Skeletal muscle tissue (tissue), 4 donors: ENCODE data around the gene LORICRIN. TPM values are rescaled to one million over a fixed set of nuclear protein-coding genes. Genes with fewer than 3 reads are reported as not detected.
"Not testable (repeated sequence)": the region's sequence is repeated elsewhere in the genome, so short reads cannot be mapped to it uniquely, and the experiment has no call there.

Experiments
- H3K27ac ChIP-seq: one replicate; pipeline ENCODE4 v1.7.0; 2013; ENCODE audit warnings: mild to moderate bottlenecking, low read depth, low read length, inconsistent platforms
- H3K27me3 ChIP-seq, 3 donors: one replicate each; pipeline ENCODE4 v1.7.0; 2013; ENCODE audit warnings: low read length in 3 of 3; ENCODE audit not compliant: control insufficient read depth in 3 of 3, insufficient read depth in 3 of 3
- H3K36me3 ChIP-seq, 3 donors: one replicate each; pipeline ENCODE4 v1.7.0; 2013; ENCODE audit warnings: low read length in 3 of 3; ENCODE audit not compliant: control insufficient read depth in 3 of 3, insufficient read depth in 3 of 3
- H3K4me1 ChIP-seq, 3 donors: one replicate each; pipeline ENCODE4 v1.7.0; 2013; ENCODE audit warnings: low read length in 3 of 3, mild to moderate bottlenecking in 3 of 3; ENCODE audit not compliant: control insufficient read depth in 3 of 3, insufficient read depth in 3 of 3
- H3K4me3 ChIP-seq, 3 donors: one replicate each; pipeline ENCODE4 v1.7.0; 2013; ENCODE audit warnings: low read length in 3 of 3
- H3K9ac ChIP-seq, 3 donors: one replicate each; pipeline ENCODE4 v1.7.0; 2013; ENCODE audit warnings: low read length in 3 of 3, mild to moderate bottlenecking in 3 of 3, moderate library complexity in 2 of 3, low read depth in 1 of 3
- H3K9me3 ChIP-seq, 3 donors: one replicate each; pipeline ENCODE4 v1.7.0; 2013; ENCODE audit warnings: low read length in 3 of 3; ENCODE audit not compliant: control insufficient read depth in 3 of 3
- total RNA-seq: library from RNA; depleted of rRNA; stranded (reverse); fragments of >200 nt; gene quantifications from one replicate; pipeline ENCODE4 v1.2.3, GENCODE V29; 2014
- donor health status: Osteomylitis.

Gene LORICRIN
- total RNA-seq, 1 donor from 2014 or later: not detected

DNA sequence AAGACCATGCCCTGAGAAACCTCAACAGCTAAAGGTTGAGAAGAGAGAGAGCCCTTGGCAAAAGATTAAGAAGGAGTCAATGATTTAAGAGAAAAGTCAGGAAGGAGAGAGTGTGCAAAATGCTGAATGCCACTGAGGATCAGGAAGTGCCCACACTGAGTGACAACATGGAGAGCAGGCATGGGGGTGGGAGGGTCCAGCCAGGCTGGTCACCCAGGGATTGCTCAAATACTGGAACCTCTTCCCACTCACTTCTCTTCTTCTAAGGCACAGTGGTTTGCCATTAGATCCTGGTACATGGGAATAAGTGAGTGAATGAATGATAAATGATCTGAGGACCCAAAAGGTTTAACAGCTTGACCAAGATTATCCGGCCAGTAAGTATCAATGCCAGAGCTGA is 31.0 kb upstream of the LORICRIN start:
- Histone ChIP-seq H3K9ac (no peak overlapping the region), H3K4me1 (no peaks in the 10 kb centered on the region), H3K9me3 (no peaks in the 10 kb centered on the region), H3K4me3 (no peak overlapping the region), H3K27me3 (peaks cover 8 to 14% (median 10%) of the 10 kb centered on the region in 3 donors), H3K27ac (no peak overlapping the region), H3K36me3 (no peaks in the 10 kb centered on the region)

DNA sequence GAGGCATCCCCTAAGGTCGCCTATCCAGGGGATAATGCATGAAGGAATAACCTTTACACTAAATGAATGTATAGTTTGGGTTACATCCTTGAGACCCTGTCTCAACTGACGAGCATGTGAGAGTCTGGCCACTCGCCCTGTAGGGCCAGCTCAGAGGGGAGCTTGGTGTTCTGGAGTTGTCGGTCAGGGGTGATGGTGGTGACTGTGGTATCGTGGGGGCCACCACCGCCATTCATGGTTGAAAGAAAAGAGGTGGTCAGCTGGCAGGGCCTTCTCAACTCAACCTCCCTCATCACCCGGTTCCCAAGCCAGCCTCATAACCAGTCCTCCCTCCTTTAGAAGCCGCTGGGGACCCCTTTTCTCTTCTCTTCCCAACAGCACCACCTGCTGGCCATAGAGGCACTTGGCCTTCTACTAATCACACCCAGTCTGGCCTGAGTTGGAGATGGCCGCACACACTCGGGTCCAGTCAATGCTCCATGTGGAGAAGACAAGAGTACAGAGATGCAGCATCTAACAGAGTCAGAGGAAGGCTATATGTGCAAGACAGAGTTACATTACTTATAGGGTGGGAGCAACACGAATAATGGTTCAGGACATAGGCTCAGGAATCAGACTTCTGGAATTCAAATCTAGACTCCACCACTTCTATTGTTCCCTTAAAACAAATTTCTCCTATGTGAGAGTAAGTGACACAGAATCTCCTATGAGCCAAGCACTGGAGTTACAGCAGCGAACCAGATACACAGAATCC is 30.2 kb upstream of the LORICRIN start:
- H3K4me3 ChIP-seq, H3K36me3 ChIP-seq, H3K9me3 ChIP-seq, H3K4me1 ChIP-seq, H3K27ac ChIP-seq, H3K9ac ChIP-seq: not testable (repeated sequence)
- peaks cover 8 to 14% (median 10%) of the 10 kb centered on the region in 3 donors for H3K27me3 ChIP-seq

DNA sequence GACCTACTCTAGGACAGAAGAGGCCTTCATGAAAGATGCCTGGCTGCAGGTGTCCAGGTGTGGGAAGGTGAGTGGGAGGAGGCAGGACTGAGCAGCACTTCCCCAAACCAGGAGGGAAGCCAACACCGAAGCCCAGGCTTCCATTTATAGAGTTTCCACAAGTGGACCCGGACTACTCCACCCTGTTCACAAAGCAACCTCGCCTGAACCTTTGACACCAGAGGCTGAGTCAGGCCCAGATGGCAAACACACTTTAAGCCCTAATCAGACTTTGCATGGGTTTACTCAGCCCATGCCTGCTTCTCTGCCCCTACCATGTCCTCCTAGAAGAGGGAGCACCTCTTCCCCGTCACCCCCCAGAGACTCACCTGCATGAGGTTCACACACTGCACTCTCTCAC is 28.1 kb upstream of the LORICRIN start:
- Histone ChIP-seq H3K4me1 (no peaks in the 10 kb centered on the region), H3K9me3 (no peaks in the 10 kb centered on the region), H3K9ac (no peak overlapping the region), H3K27me3 (peaks cover 0 to 8% (median 7%) of the 10 kb centered on the region in 3 donors), H3K27ac (no peak overlapping the region), H3K36me3 (no peaks in the 10 kb centered on the region), H3K4me3 (no peak overlapping the region)

DNA sequence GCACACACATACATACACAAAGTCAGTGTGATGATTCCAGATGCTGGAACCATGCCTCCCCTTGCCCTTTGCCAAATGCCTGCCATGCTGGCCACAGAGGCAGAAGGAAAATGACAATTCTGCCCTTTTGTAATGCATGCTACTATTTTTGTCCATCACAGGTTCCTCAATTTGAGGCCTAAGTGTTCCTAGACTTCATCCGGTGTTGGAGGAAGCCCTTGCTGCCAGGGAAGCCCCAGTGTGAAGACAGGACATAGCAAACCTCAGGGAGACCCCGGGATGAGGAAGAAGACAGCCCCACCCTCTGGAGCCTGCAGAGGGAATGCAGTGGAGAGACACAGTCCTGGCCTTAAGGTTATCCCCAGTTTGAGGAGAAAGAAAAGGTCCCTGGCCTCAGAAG is 27.7 kb upstream of the LORICRIN start:
- Histone ChIP-seq H3K27ac (no peak overlapping the region), H3K36me3 (no peaks in the 10 kb centered on the region), H3K9ac (no peak overlapping the region), H3K4me3 (no peak overlapping the region), H3K9me3 (no peaks in the 10 kb centered on the region), H3K4me1 (no peaks in the 10 kb centered on the region), H3K27me3 (peaks cover 0 to 8% (median 7%) of the 10 kb centered on the region in 3 donors)

DNA sequence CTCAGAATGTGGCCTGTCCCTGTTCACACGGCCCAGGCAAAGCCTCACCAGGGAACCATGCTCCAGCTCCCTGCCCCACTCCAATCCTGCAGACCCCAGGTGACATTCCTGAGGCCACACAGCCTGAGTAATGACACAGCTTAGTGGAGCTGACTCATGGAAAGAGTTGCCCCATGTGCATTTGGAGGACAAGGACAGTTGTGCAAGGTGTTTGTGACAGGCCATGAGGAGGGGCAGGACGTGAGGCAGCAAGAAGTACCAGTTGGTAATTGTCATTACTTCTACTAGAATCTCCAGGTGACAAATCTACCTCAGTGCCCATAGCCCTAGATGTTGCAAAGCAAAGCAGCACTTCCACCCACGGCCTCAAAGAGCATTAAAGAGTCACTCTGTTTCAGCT is 26.9 kb upstream of the LORICRIN start:
- peaks cover 0 to 8% (median 7%) of the 10 kb centered on the region in 3 donors for H3K27me3 ChIP-seq
- no peak overlapping the region for H3K27ac ChIP-seq
- H3K4me1 ChIP-seq: no peaks in the 10 kb centered on the region
- no peak overlapping the region for H3K4me3 ChIP-seq
- no peak overlapping the region for H3K9ac ChIP-seq
- no peaks in the 10 kb centered on the region for H3K9me3 ChIP-seq
- no peaks in the 10 kb centered on the region for H3K36me3 ChIP-seq

DNA sequence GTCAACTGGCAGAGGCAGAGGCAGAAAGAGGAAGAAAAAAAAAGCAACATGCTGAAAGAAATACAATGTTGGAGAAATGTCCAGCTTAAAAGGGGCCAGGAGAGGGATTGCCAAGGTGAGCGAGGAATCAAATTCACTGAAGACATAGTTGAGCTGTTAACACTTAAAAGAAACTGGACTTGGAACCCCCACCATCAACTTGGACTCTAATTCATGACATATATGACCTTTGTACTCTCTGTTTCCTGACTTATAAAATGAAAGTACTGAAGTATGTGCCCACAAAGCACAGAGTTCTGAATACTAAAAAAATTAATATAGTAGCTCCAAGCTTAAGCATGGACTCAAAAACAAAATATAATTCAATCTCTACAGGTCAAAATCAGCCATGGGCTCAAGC is 26.0 kb upstream of the LORICRIN start:
- Histone ChIP-seq H3K4me1 (no peaks in the 10 kb centered on the region), H3K27ac (no peak overlapping the region), H3K4me3 (no peak overlapping the region), H3K9me3 (no peaks in the 10 kb centered on the region), H3K27me3 (peaks cover 0 to 7% (median 2%) of the 10 kb centered on the region in 3 donors), H3K36me3 (no peaks in the 10 kb centered on the region), H3K9ac (no peak overlapping the region)

DNA sequence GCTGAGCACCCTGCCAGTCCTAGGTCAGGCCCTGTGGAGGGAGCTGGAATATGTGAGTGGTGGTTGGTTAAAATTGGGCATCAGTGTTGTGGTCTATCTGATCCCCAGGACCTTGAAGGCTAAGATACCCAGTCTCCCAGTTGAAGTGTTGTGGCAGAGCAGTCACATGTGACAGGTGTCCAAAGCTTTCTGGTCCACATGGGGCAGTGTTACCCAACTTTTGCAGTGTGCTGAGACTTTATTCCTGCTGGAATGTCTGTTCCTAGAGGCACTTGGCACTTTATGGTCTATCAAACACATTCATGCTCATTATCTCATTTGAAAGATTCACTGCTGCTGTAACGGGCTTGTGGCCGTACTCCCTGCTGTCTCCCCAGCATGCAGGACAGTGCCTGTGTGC is 21.0 kb upstream of the LORICRIN start:
- no peak overlapping the region for H3K4me3 ChIP-seq
- H3K27ac ChIP-seq: no peak overlapping the region
- H3K36me3 ChIP-seq: no peaks in the 10 kb centered on the region
- H3K4me1 ChIP-seq: no peaks in the 10 kb centered on the region
- H3K27me3 ChIP-seq: peaks cover 0 to 2% (median 0%) of the 10 kb centered on the region in 3 donors
- H3K9ac ChIP-seq: no peak overlapping the region
- H3K9me3 ChIP-seq: no peaks in the 10 kb centered on the region

DNA sequence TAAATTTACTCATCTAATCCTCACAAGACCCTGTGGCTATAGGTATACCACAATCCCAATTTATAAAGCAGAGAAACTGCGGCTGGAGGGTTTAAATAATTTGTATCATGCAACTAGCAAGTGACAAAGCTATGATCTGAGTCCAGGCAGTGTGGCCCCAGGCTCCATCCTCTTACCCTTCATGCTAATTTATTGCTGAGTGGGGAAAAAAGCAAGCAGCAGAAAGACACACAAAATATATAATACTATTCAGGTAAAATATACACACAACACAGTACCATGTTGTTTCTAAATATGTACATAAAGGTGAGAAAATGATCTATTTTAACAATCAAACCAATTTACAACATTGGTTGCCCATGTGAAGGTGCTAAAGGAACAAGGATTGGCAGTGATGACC is 17.3 kb upstream of the LORICRIN start:
- H3K4me1 ChIP-seq: no peaks in the 10 kb centered on the region
- H3K9me3 ChIP-seq: no peaks in the 10 kb centered on the region
- H3K27me3 ChIP-seq: peaks cover 2 to 7% (median 2%) of the 10 kb centered on the region in 3 donors
- no peak overlapping the region for H3K27ac ChIP-seq
- H3K9ac ChIP-seq: no peak overlapping the region
- no peak overlapping the region for H3K4me3 ChIP-seq
- H3K36me3 ChIP-seq: no peaks in the 10 kb centered on the region

DNA sequence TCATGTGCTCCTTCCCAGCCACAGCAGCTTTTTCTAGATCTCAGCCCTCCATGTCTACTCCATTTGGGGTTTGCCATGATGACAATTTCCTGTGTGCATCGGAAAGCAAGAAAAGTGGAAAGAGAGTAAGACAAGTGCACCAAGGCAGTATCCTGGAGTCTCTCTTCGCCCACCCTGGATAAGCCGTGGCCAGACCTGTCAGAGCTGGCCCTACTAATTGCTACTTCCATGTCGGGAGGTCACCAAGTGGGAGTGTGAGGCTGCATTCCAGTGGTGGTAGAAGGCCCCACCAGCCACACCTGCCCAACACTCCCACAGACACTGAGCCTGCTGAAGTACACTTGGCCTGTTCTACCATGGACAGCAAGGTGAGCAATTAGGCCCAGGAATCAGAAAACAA is 14.0 kb upstream of the LORICRIN start:
- no peaks in the 10 kb centered on the region for H3K36me3 ChIP-seq
- H3K27ac ChIP-seq: no peak overlapping the region
- H3K27me3 ChIP-seq: peaks cover 2 to 16% (median 3%) of the 10 kb centered on the region in 3 donors
- no peak overlapping the region for H3K9ac ChIP-seq
- peaks cover 0 to 3% (median 0%) of the 10 kb centered on the region in 3 donors for H3K4me1 ChIP-seq
- H3K4me3 ChIP-seq: no peak overlapping the region
- H3K9me3 ChIP-seq: no peaks in the 10 kb centered on the region

DNA sequence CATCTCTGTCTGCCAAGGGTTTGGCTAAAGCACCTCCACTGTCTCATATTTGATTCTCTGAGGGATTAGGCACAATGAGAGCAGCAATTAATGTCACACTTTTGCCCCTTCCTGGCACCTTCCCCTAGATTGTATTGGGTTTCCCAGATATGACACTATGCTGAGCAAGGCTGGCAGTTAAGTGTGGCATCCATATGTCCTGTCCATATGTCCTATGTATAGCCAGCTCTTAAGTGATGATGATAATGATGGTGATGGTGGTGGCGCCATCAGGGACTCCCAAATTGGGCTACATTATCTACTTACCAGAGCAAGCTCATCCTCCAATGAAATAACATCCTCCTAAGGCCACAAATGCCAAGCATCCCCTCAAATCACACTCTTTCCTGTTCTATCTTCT is 13.5 kb upstream of the LORICRIN start:
- no peaks in the 10 kb centered on the region for H3K9me3 ChIP-seq
- H3K4me3 ChIP-seq: no peak overlapping the region
- peaks cover 2 to 16% (median 3%) of the 10 kb centered on the region in 3 donors for H3K27me3 ChIP-seq
- peaks cover 0 to 3% (median 0%) of the 10 kb centered on the region in 3 donors for H3K4me1 ChIP-seq
- H3K27ac ChIP-seq: no peak overlapping the region
- H3K9ac ChIP-seq: no peak overlapping the region
- no peaks in the 10 kb centered on the region for H3K36me3 ChIP-seq
